NCI-H345 treated with DMSO at 0.1 percent for 48 hours (cell line): Measurements from ENCODE around the gene VKORC1.
"Not testable (repeated sequence)": the region's sequence is repeated elsewhere in the genome, so short reads cannot be mapped to it uniquely, and the experiment has no call there.

ENCODE experiments used
- DNase-seq: peaks from one replicate; lab custom pipeline; 2025; ENCODE audit not compliant: unreplicated experiment; lab: John Stamatoyannopoulos, UW

Gene VKORC1

DNA sequence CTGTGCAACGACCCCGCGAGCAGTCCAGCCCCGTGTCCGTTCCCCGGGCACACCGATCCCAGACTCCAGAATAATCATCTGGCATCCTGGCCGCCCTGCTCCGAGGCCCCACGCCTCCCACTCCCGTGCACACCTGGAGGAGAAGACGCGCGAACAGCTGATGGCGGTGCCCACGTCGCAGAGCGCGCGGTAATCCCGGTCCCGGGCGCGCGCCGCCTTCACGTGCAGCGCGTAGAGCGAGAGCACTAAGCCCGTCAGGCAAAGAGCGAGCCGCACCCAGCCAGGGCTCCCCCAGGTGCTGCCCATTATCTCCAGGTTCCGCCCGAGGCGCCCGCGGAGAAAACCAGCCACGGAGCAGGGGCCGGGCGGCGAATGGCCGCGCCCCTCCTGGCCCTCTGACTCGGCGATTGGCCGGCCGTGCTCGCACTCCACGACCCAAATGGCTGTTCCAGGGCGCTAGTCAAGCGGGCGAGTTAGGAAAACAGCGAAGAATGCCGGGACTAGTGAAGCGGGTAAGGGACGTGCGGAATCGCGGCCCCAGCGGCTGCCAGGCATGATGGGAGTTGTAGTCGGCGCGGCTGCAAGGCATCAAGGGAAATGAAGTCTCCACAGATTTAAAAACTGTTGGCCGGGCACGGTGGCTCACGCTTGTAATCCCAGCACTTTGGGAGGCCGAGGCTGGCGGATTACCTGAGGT, at the start of gene VKORC1:
VKORC1 (minus strand) TSS at position 374 of the 697 bp plus-strand sequence; CDS start at position 306, 68 bp downstream.
- peak; percentile 99 for DNase-seq

DNA sequence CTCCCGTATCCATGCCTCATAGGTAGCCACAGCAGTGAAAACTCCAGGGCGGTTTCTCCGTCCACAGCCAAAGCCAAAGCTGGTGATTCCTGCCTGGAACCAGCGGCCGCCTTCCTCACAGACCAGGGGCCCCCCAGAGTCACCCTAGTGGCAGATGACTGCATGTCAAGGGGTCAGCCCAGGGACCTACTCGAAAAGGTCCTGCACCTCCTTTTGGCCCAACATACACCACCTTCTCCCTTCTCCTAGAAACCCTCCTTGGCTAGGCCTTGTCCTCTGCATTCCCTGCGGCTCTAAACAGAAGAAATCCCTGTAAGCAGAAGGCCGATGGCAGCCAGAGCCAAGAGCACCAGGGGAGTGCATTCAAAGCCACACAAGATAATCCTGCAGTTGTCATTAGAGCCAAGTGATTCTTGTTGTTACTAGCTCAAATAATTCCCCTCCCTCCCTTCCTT, 49.1 kb upstream of the VKORC1 start:
- no peak for DNase-seq

DNA sequence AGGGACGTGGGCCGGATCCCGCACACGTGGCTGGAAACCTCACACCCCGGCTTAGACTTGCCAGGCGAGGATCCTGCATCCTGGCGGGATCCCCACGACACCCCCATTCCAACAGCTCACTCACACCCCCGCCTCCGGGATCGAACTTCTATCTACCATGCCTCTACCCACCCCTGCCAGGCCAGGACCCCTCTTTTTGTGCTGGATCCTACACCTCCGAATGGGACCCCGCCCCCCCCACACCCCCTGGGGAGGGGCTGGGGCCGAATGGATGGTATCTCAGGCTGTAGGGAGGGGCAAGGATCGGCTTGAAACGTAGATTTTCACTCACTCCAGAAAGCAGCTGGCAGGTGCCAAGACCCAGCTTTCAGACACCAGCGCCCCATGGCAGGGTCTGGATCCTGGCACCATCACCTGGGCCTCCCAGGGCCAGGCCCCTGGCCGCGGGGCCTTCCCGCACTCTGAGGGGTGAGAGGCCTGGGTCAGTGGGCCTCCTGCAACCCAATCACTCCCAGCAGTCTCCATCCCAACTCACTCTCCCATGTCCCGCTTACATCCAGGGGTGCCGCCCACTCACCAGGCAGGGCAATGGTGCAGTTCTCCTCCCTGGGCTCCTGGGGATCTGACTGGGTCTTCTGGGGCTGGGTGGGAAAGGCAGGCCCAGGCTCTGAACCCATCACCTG, 48.6 kb upstream of the VKORC1 start:
- DNase-seq: no peak

DNA sequence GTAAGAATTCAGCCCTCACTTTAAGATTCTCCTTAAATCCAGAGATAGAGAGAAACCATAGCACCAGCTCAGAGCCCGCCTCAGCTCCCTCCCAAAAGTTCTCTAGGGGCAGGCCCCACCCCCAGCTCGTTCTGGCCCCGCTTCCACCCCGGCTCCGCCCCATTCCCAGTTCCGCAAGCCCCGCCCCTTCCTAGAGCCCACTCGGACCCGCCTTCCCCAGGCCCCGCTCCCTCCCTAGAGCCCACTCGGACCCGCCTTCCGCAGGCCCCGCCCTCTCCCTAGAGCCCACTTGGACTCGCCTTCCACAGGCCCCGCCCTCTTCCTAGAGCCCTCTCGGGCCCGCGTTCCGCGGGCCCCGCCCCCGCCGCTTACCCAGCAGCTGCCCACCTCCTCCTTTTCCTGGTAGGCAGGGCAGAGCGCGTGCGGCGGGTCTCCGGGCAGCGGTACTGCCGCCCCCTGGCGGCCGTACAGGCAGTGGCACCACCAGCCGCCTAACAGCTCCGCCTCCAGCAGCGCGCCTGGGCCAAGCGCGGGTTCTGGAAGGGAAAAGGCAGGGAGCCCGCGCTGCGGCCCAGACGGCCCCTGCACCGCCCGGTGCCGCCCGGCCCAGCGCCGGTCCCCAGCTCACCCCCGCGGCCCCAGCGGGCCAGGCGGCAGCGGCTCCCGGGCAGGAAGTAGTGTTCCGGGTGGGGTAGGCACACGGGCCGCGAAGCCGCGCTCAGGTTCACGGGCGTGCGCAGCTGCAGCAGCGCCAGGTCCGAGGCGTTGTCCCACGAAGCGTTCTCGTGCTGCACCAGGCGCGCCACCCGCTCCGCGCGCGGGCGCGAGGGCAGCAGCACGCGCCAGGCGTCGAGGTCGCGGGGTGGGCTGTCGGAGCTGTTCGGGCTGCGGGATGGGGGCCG, 47.8 kb upstream of the VKORC1 start:
- DNase-seq: peak; percentile 99

DNA sequence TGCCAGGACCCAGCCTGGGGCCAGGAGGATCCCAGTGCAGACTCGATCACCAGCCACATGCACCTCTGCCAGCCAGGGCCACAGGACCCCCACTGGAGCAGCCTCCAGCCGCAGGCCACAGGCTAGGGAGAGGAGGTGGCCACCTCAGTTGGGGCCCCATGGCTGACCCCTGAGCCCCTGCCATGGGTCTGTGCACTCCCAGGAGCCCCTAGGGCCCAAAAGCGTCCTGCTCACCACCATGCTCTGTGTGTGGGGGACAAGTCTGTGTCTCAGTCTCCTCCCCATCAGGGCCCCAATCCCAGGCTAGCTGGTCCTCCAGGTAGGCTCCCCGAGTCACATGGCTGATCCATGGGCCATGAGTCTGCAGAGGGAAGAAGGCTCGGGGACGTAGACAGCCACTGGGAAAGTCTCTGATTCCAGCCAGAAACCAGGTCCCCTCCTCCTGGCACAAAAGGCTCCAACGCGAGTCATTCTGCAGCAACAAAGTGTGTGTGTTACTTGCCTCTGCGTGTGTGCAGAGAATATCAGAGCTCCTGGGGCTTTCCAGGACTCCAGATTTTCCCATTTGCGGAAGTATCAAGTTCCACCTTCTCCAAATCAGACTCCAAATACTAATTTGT, 47.0 kb upstream of the VKORC1 start:
- DNase-seq: no peak

DNA sequence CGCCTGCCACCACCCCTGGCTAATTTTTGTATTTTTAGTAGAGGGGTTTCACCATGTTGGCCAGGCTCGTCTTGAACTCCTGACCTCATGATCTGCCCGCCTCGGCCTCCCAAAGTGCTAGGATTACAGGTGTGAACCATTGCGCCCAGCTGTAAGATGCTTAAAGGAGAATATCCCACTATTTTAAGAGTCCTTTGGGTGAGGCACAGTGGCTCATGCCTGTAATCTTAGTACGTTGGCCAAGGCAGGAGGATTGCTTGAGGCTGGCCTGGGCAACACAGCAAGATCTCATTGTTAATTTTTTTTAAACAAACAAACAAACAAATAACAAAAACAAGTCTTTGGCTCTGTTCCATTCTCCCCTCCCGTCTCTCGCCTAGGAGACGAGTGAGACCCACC, 46.5 kb upstream of the VKORC1 start:
- not testable (repeated sequence) for DNase-seq

DNA sequence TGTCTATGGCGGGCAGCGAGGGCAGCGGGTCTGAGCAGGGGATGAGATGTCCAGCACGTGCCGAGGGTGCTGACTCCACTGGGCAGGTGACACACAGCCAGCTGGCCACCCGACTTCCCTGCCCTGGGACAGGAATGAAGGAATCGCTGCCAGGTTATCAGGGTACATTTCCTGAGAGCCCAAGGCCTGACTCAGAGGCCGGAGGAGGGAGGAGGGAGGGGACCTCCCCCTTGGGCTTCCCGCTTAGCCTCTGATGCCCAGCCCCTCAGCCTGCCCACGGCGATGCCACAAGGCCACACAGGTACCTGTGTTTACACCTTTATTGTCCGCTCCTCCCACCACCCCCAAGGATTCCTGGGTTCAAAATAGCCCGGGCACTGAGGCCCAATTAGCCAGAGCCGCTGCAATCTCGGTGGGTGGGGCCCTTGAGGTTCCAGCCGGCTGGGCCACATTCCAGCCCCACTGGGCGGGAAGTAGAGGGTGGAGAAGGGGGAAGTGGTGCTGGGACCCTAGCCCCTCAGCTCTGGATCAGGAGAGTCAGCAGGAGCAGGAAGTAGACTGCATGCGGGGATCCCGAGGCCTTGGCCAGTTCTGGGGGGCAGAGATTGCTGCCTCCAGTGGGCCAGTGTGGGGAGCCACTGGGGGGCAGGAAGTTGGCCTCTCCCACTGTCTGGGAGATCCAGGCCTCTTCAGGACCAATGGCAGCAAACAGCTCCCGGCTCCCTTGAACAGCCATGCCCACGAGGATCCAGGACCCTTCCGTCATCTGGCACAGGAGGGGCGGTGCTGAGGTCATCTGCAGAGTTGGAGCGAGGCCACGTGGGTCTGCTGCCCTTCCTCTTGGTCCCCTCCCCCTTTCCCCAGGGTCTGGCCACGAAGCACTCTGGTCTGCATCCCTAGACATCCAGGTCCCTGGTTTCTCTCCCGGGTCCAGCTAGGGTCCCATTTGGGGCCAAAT, 44.3 kb upstream of the VKORC1 start:
- no peak for DNase-seq

DNA sequence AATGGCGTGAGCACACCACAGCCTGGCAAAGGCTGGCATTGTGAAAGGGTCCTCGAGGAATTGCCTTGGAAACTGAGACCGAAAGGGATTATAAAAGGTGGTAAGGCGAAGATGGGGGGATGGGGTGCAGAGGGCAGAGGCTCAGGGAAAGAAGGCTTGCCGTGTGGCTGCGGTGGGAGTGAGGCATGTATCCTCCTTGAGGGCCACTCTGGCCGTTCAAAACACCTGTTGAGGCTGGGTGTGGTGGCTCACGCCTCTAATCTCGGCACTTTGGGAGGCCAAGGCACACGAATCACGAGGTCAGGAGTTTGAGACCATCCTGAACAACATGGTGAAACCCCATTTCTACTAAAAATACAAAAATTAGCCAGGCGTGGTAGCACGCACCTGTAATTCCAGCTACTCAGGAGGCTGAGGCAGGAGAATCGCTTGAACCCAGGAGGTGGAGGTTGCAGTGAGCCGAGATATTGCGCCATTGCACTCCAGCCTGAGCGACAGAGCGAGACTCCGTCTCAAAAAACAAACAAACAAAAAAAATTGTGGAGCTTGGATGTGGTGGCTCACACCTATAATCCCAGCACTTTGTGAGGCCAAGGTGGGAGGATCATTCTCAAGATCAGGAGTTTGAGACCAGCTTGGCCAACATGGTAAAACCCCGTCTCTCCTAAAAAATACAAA, 42.4 kb upstream of the VKORC1 start:
- not testable (repeated sequence) for DNase-seq

DNA sequence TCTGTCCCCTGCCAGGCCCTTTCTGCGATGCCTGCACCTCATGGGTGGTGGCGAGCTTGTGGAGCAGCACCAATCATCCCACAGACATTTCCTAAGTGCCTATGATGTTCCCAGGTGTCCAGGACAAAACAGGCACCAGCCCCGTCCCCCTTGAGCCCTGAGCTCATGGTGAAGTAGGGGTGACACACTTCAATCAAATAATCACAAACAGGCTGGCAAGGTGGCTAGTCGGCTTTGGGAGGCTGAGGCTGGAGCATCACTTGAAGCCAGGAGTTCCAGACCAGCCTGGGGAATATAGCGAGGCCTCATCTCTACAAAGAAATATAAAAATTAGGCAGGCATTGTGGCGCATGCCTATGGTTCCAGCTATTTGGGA, 41.7 kb upstream of the VKORC1 start:
- DNase-seq: no peak

DNA sequence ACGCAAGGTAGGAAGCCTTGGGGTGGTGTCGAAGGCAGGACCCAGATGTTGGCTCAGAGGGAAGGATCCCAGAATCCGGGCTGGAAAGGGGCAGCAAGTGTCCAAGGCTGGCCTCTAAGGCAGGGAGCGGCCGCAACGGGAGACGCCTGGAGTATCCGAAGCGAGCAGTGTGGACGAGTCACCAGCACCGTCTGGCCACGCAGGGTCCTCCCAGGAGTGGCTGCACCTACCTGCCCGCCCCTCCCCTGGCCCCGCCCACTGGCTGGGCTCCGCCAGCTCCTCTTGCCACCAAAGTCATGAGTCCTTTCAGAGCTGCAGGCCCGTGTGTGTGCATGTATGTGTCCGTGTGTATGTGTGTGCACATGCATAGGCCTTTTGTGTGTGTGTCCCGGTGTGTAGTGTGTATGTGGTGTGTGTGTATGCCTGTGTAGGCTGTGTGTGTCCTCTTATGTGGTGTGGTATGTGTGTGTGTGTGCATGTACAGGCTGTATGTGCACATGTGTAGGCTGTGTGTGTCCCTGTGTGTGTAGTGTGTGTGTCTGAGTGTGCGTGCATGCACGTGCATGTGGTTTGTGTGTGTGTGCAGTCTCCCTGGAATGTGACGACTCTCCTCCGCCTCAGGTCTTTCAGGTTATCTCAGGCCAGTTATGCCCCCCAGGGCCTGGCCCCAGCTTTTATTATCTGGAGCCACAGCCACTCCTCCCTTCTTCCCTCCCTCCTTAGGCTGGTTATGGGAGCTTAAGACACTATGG, 41.1 kb upstream of the VKORC1 start, which contains the start of gene PRSS8:
PRSS8 (minus strand) TSS at position 193 of the 752 bp plus-strand sequence. CDS start 229 bp downstream, outside the sequence.
- no peak for DNase-seq

DNA sequence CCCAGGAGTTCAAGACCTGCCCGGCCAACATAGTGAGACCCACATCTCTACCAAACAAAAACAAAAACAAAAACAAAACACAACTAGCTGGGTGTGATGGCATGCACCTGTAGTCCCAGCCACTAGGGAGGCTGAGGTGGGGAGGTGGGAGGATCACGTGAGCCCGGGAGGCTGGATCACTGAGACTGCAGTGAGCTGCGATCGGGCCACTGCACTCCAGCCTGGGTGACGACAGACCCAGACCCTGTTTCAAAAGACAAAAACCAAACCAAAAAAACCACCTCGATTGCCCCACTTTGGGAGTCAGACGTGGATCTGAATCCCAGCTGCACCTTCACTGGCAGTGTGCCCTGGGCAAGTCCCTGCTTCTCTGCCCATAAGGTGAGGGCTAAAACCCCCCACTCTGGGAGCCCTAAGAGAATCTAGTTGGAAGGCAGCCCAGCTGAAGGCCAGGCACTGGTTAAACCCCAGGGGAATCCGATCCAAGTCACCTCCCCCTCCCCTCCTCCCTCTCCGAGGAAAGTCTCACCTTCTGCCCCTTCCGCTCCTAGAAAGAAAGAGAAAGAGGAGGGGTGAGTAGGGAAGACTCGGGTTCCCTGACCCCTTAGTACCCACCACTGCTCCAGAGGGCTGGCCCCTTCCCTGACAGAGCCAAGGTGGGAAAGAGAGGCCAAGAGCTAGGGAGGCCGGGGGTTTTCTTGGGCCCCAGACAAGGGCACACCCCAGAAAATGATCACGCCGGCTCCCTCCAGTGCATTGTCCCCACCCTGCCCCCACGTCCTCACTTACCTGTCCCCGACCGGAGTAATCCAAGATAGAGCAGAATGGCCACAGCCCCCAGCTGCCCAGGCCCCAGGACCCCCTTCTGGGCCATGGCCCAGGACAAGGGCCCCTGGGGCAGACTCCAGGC, 40.3 kb upstream of the VKORC1 start:
- DNase-seq: no peak

DNA sequence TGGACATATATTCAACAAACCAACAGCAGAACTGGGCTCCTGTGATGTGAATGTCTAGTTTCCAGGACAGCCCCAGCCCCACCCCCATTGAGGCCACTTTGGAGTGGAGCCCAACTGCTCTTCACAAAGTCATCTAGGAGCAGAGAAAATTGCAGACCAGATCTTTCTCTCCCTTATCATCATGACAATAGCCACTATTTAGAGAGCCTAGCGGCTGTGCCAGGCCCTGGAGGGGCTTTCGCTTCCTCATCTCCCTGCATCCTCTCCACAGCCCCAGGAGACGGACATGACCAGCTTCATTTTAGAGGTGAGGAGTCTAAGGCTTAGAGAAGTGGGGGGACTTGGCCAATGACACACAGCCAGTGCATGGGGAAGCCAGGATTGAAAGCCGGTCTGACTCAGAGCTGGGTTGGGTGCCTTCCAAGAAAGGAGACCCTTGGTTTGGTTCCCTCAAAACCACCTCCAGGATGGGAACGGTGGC, 39.5 kb upstream of the VKORC1 start:
- DNase-seq: no peak

DNA sequence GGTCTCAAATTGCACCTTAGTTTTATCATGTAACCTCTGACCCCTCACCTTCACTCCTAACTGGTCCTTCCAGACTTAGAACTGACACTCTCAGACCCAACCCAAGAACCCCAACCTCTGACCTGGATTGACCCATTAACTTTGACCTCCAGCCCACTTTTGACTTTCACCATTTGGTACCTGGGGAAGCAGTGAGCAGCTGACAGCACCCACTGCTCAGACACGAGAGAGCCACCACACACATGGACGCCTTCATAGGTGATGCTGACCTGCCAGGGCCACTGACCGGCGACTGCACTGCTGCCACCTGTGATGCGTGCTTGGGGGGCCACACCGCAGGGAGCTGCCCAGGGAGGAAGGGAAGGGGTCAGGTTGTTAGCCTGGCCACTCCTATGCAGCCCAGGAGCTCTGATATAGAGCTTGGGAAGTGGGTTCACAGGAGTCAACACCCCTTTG, 38.5 kb upstream of the VKORC1 start:
- DNase-seq: no peak

DNA sequence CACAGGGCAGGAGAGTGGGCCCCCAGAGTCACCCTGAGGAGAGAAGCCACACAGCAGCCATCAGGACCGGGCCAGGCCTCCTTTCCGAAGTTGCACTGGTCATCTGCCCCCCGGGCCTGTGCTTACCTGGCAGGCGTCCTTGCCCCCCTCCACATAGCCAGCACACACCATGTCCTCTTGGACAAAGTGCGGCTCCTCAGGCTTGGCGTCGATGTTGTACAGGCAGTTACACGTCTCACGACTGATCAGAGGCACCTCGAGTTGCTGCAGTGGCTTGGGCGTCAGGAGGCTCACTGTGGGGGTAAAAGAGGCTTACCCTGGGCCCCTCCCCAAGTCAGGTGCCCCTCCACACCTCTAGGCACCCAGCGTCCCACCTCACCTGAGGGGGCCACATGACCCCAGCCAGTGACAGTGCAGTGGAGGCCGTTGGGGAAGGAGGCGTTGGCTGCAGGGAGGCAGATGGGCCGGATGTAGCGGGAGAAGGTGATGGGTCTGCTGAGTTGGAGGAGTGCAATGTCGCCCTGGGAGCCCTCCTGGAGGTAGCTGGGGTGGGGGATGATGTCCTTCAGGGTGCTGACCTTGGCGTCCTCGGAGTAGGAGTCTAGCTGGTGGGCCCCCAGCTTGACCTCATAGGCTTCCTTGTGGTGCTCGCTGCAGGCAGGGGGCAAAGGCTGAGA, 37.8 kb upstream of the VKORC1 start:
- no peak for DNase-seq

DNA sequence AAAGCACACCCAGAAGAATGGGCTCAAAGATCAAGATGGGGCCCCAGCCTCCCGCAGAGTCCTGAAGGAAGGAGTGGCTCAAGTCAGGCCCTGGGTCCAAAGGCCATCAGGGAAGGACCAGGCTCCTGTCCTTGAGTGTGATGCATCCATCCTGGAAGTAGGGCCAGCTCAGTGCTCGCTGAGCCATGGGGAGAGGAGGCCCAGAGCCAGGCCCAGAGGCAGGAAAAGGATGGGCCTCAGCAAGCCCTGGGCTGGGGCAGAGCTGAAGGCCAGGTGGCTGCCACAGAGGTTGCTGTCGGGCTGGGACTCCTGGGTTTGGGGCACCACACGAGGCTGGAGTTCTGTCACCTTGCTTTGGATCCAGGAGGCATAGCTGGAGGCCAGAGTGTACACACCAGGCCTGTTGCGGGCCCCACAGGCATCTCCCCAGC, 37.3 kb upstream of the VKORC1 start:
- no peak for DNase-seq

DNA sequence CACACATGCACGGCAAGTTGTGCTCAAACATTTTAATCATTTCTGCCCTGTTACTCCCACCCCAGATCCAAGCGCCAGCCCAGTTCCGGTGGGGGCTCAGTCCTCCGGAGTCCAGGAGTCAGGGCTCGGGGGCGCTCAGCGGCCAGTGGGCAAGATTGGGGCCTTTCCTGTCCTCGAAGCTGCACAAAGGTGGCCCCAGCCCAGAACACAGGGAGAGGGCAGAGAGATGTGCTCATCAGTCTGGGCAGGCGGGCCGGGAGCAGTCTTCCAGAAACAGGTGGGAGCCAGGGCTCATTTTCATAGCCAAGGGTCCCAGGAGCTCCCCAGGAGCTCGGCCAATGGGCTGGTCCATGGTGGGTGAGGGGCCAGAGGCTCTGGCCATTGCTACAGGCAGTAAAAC, 36.8 kb upstream of the VKORC1 start:
- DNase-seq: no peak

DNA sequence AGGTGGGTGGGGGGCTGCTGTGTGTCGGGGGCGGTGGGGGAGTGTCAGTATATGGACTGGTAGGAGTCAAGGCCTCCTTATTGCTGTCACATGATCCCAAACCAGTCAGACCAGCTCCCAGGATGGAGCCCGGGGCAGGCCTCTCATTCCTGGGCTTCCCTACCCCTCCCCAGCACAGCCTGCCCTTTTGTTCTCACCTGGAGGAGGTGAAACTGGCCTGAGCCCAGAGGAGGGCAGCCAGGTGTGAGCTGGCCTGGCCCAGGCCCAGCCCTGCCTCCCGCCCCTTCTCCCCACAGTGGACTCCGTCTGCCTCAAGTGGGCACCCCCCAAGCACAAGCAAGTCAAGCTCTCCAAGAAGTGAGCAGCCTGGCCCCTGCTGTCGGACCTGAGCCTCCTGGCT, 36.3 kb upstream of the VKORC1 start:
- no peak for DNase-seq
